RKO (cell line): Measurements from ENCODE around the gene RPS8.
A peak's percentile ranks its signal among the peaks of the same experiment; 100 is the strongest.
"Not testable (repeated sequence)": the region's sequence is repeated elsewhere in the genome, so short reads cannot be mapped to it uniquely, and the experiment has no call there.

Experiments
- DNase-seq: peaks from one replicate; pipeline ENCODE4 v3.0.0-alpha.2; 2016; ENCODE audit warnings: low spot score

The RPS8 gene

GRCh38 chr1:44783697-44784093 is 8.4 kb downstream of the RPS8 start:
- no peak for DNase-seq

GRCh38 chr1:44784094-44785028 is 9.0 kb downstream of the RPS8 start:
- no peak for DNase-seq

- DNase-seq: no peak
These were observed 9.7 kb downstream of the RPS8 start for GRCh38 chr1:44785029-44785380.

GRCh38 chr1:44785501-44786137 is 10.3 kb downstream of the RPS8 start:
- DNase-seq: no peak

GRCh38 chr1:44786138-44786840 is 10.9 kb downstream of the RPS8 start:
- DNase-seq: no peak

- no peak for DNase-seq
These were observed 11.6 kb downstream of the RPS8 start for GRCh38 chr1:44786841-44787426.

- no peak for DNase-seq
These were observed 12.2 kb downstream of the RPS8 start for GRCh38 chr1:44787506-44787905.

GRCh38 chr1:44788120-44788860 is 12.9 kb downstream of the RPS8 start, which contains the start of gene BEST4:
Gene BEST4, minus strand, starts transcription at chr1:44788170. Its CDS starts 465 bp downstream, at chr1:44787705.
- no peak for DNase-seq

GRCh38 chr1:44790968-44791801 is 15.8 kb downstream of the RPS8 start:
- no peak for DNase-seq

- DNase-seq: no peak
These were observed 17.6 kb downstream of the RPS8 start for GRCh38 chr1:44792736-44793502.

GRCh38 chr1:44797886-44798285 is 22.5 kb downstream of the RPS8 start:
- DNase-seq: not testable (repeated sequence)

- no peak for DNase-seq
These were observed 23.4 kb downstream of the RPS8 start for GRCh38 chr1:44798481-44799365.

GRCh38 chr1:44799770-44800584 is 24.6 kb downstream of the RPS8 start, which contains the start of gene PLK3:
Gene PLK3, plus strand, starts transcription at chr1:44800377. Its CDS starts 87 bp downstream, at chr1:44800464.
- DNase-seq: peak; percentile 96

GRCh38 chr1:44801491-44802305 is 26.4 kb downstream of the RPS8 start:
- DNase-seq: no peak

GRCh38 chr1:44802306-44803061 is 27.1 kb downstream of the RPS8 start:
- no peak for DNase-seq

GRCh38 chr1:44803062-44803311 is 27.6 kb downstream of the RPS8 start:
- no peak for DNase-seq
